NCI-H748 (cell line): ENCODE results near the gene MUSTN1.
A peak's percentile ranks its signal among the peaks of the same experiment; 100 is the strongest.

Experiments
- DNase-seq: peaks from one replicate; lab custom pipeline; 2025; ENCODE audit not compliant: unreplicated experiment; lab: John Stamatoyannopoulos, UW

Gene MUSTN1

GRCh38 chr3:52809149-52809548 lies 25.7 kb downstream of the MUSTN1 start:
- no peak for DNase-seq

GRCh38 chr3:52805270-52806039 lies 29.4 kb downstream of the MUSTN1 start:
- no peak for DNase-seq

DNA sequence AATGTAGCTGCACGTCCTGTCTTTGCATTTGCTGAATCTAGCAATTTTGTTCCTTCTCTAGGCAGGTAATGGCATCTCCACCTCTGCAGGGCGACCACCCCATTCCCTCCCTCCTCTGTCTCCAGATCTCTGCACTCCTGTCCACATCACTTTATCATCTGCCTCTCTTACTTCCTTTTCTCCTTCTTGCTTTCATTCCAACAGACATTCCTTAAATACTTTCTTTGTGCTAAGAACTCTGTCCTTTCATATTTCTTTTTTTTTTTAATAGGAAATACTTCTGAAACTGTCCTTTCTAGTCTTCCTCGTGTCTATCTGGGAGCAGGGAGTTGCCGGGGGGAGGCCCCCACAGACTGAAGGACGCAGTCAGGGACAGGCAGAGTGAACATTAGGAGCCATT lies 33.0 kb downstream of the MUSTN1 start:
- no peak for DNase-seq

- no peak for DNase-seq
Measured at GRCh38 chr3:52800079-52800478, 34.7 kb downstream of the MUSTN1 start.

- peak; percentile 12 for DNase-seq
Measured at GRCh38 chr3:52798978-52799476, 35.8 kb downstream of the MUSTN1 start.

- no peak for DNase-seq
Measured at GRCh38 chr3:52798376-52798977, 36.3 kb downstream of the MUSTN1 start.

- no peak for DNase-seq
Measured at GRCh38 chr3:52796411-52796810, 38.4 kb downstream of the MUSTN1 start.

- no peak for DNase-seq
Measured at GRCh38 chr3:52795298-52795900, 39.4 kb downstream of the MUSTN1 start.

GRCh38 chr3:52794612-52795099 lies 40.2 kb downstream of the MUSTN1 start, which contains the start of gene ITIH3:
Gene ITIH3 (plus strand): TSS chr3:52794796. CDS start chr3:52794804, 8 bp downstream.
- DNase-seq: no peak

DNA sequence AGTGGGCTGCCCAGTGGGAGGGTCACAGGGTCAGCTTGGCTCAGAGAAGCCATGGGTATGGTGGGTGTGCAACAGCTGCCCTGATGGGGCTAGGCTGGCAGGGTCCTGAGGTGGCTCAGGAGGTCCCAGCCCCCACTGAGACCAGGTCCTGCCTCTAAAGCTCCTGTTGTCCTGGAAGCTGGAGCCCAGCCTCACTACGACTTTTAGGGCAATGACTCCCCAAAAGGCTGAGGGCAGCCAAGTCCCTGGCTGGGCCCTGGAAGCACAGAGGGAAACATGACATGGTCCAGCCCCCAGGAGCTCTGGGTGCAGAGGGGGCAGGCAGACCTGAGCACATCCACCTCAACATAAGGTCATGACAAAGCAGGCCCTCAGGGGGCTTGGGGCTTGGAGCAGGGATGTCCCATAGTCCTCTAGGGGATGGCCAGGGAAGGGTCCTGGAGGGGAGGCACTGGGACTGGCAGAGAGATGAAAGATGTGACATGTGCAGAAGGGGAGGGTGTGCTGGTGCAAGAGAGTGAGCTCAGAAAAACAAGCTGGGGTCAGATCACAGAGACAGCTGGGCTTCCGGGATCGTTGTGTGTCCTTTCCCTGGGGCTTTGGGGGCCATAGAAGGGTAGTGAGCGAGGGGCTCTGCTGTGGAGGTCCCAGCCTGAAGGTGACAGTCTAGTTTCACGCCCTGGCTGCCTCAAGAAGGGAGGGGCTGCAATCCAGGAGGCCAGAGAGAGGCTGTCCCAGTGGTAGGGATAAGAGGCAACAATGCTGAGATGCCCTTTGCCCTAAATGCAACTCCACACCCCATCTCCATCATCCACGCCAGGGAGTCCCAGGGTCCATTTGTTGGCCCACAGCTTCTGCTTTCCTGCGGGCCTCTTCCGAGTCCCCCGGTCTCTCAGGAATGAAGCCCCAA lies 40.9 kb downstream of the MUSTN1 start:
- DNase-seq: no peak

- peak; percentile 7 for DNase-seq
Measured at GRCh38 chr3:52792961-52793695, 41.7 kb downstream of the MUSTN1 start.

DNA sequence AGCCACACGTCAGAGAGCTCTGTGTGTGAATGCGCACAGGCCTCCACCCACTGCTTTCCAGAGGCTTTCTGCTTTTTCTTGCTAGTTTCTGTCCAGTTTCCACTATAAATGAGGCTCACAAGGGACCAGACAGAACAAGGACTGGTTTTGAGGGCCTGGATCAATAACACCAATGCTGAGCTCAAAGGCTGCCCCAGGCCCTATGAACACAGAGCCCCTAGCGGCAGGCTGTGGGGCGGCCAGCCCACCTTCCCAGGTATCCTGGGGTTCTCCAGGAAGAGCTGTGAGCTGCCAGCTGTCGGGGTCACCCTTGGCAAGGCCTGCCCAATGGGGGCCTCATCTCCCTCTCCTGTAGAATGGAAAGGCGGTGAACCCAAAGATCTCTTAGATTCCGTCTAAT lies 42.4 kb downstream of the MUSTN1 start:
- DNase-seq: no peak

DNA sequence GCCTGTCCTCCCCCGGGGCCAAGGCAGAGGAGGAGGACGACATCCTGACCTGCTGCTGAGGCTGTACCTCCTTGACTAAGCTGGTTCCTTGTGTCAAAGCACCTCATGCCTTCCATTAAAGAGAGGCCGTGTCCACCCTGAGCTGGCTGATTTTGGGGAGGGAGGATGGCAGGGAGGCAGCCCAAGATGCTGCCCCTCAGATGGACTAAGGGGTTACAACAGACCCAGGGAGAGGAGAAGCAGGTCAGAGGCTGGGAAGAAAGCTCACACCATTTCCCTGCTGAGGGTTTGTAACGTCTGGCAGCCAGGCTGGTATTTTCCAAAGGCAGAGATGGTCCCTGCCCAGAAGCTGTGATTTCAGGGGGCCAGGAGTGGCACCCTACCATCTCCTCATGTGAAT lies 42.9 kb downstream of the MUSTN1 start:
- DNase-seq: no peak

DNA sequence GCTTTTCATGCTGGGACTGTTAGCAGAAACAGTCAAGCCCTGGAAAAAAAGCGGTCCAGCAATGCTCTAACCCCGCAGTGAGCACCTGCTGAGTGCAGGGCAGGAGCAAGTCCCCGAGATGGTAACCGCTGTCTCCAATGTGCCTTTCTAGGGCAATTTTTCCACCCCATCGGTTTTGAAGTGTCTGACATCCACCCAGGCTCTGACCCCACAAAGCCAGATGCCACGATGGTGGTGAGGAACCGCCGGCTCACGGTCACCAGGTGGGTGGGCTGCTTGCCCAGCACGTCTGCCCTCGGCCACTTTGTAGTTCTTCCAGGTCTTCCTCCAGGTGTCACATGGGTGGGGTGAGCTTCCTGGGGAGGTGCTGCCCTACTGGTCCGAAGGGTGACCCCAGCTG lies 43.5 kb downstream of the MUSTN1 start:
- DNase-seq: no peak

- DNase-seq: no peak
Measured at GRCh38 chr3:52790741-52791140, 44.1 kb downstream of the MUSTN1 start.

DNA sequence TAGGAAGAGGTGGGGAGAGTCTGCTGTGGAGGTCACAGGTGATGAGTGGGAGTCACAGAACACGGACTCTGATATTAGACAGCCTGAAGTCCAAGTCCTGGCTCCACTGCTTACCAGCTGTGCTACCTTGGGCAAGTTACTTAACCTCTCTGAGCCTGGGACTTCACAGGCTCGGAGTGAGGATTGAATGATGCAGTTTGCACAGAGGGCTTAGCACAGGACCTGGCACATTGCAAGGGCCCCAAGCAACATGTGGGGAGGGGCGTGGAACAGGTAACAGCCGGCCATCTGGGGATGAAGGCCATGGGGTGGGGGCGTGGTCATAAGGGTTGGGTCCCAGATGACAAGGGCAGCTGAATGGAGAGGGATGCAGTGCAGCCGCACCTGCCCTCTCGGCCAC lies 44.5 kb downstream of the MUSTN1 start:
- no peak for DNase-seq

DNA sequence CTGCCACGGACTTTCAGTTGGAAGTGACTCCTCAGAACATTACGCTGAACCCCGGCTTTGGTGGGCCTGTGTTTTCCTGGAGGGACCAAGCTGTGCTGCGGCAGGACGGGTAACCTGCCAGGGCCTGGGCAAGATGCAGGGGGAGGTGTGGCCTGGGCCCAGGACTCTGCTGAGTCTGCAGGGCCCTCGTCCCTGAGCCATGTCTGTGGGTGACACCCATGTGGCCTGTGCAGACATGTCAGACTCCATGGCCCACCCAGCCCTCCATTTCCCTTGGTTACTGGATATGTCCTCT lies 45.1 kb downstream of the MUSTN1 start:
- DNase-seq: no peak

DNA sequence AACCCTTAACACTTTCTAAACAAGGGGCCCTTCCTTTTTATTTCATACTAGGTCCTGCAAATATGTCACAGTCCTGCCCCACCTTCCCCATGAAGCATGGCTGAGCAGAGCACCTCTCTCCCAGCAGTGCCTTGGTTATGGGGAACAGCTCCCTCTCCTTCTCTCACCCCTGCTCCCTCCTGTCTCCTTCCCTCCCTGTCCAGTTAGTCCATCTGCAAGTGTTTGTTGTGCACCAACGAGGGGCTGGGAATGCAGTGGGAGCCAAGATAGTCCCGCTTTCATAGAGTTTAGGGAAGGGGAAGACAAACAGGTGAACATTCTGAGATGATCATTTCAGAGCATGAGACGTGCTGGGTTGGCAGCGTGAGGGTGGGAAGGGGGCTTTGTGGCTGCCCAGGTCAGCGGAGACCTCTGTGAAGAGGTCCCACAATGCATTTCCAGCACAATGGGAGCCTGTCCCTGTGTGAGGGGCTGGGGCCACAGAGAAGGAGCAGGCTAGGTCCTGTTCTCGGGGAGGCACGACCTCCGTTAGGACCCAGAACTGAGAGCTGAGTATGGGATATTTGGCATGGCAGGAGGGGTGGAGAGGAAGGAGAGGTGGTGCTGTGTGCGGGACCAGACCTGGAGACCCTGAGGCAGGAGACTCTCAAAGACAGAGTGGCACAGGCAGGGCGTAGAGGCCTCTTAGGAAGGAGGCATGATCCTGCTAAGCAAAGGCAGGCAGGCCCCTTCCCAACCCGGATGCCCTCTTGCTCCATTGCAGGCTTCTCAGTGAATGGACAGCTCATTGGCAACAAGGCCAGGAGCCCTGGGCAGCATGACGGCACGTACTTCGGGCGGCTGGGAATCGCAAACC lies 45.7 kb downstream of the MUSTN1 start:
- no peak for DNase-seq
